Thyroid gland (tissue), 4 donors: ENCODE results near the gene OR2AG2.

Source experiments
- CTCF ChIP-seq, 6 experiments: fragments of 200-600 bp in 3 of 6; fragments of 450-650 bp in 3 of 6; sonication (generic) in 3 of 6; IDR thresholded peaks; one replicate each; pipeline ENCODE4 v1.5.1; 2016 to 2019; ENCODE audit warnings: antibody characterized with exemption in 6 of 6, mild to moderate bottlenecking in 2 of 6, inconsistent platforms in 1 of 6, moderate library complexity in 1 of 6
- POLR2A ChIP-seq, 2 donors: fragments of 450-650 bp; IDR thresholded peaks; one replicate each; pipeline ENCODE4 v1.6.1; 2017; ENCODE audit warnings: antibody characterized with exemption in 2 of 2, mild to moderate bottlenecking in 2 of 2, moderate library complexity in 1 of 2

- TF ChIP-seq CTCF (IDR thresholded peaks at IDR 0.05) (no peak), POLR2A (IDR thresholded peaks at IDR 0.05) (no peak)
Measured at GRCh38 chr11:6719576-6719975, 52.2 kb downstream of the OR2AG2 start.
